Breast epithelium (tissue), 4 donors: ENCODE data around the gene FSTL5. TPM values are rescaled to one million over a fixed set of nuclear protein-coding genes. Genes with fewer than 3 reads are reported as not detected.

Source experiments
- DNase-seq, 2 donors: peaks; one replicate each; pipeline ENCODE4 v3.0.0-alpha.2; 2019; ENCODE audit warnings: low spot score in 2 of 2
- H3K27ac ChIP-seq, 2 donors: fragments of 200-600 bp; sonication (generic) in 1 of 2; one replicate each; pipeline ENCODE4 v1.5.1; 2016 to 2019; ENCODE audit warnings: mild to moderate bottlenecking in 1 of 2
- H3K27me3 ChIP-seq, 2 donors: fragments of 200-600 bp; sonication (generic) in 1 of 2; one replicate each; pipeline versions ENCODE4 v1.5.1 to v1.6.0; 2017 to 2019; ENCODE audit warnings: control low read depth in 1 of 2, mild to moderate bottlenecking in 1 of 2
- H3K36me3 ChIP-seq: fragments of 200-600 bp; one replicate; pipeline ENCODE4 v1.5.1; 2019
- H3K4me1 ChIP-seq, 2 donors: fragments of 200-600 bp; sonication (generic); one replicate each; pipeline ENCODE4 v1.5.1; 2016 to 2019; ENCODE audit warnings: control low read depth in 1 of 2
- H3K4me3 ChIP-seq, 3 donors: fragments of 200-600 bp; sonication (generic); 1 replicate in 2 of 3; 2 replicates in 1 of 3; pipeline ENCODE4 v1.5.1; 2016 to 2019; ENCODE audit warnings: mild to moderate bottlenecking in 3 of 3, moderate library complexity in 2 of 3
- H3K9me3 ChIP-seq, 2 donors: fragments of 200-600 bp; sonication (generic) in 1 of 2; one replicate each; pipeline ENCODE4 v1.5.1; 2016 to 2019; ENCODE audit warnings: control low read depth in 1 of 2
- POLR2A ChIP-seq: fragments of 450-650 bp; IDR thresholded peaks from one replicate; pipeline ENCODE4 v1.6.1; 2016; ENCODE audit warnings: antibody characterized with exemption, mild to moderate bottlenecking, moderate library complexity
- POLR2AphosphoS5 ChIP-seq, 3 donors: sonication (generic); formaldehyde crosslinking; IDR thresholded peaks; one replicate each; pipeline ENCODE4 v1.6.1; 2017; ENCODE audit warnings: antibody characterized with exemption in 3 of 3
- intact Hi-C: fragments of 100-400 bp; cut with DNase I; formaldehyde crosslinking; loops from one replicate; pipeline ENCODE4 v1.15.1; 2023; ENCODE audit warnings: low total_unique reads
- total RNA-seq, 3 donors: library from RNA; depleted of rRNA; stranded (reverse); fragments of >200 nt; gene quantifications; one replicate each; pipeline ENCODE4 v1.1.0, GENCODE V29; 2016
- TF ChIP-seq, protein P1 (sequence below), 3 donors: fragments of 450-650 bp; IDR thresholded peaks; one replicate each; pipeline ENCODE4 v1.5.1; 2016 to 2017; ENCODE audit warnings: antibody characterized with exemption in 3 of 3, mild to moderate bottlenecking in 3 of 3, moderate library complexity in 3 of 3

The FSTL5 gene
- total RNA-seq, 3 donors from 2014 or later = not detected

DNA sequence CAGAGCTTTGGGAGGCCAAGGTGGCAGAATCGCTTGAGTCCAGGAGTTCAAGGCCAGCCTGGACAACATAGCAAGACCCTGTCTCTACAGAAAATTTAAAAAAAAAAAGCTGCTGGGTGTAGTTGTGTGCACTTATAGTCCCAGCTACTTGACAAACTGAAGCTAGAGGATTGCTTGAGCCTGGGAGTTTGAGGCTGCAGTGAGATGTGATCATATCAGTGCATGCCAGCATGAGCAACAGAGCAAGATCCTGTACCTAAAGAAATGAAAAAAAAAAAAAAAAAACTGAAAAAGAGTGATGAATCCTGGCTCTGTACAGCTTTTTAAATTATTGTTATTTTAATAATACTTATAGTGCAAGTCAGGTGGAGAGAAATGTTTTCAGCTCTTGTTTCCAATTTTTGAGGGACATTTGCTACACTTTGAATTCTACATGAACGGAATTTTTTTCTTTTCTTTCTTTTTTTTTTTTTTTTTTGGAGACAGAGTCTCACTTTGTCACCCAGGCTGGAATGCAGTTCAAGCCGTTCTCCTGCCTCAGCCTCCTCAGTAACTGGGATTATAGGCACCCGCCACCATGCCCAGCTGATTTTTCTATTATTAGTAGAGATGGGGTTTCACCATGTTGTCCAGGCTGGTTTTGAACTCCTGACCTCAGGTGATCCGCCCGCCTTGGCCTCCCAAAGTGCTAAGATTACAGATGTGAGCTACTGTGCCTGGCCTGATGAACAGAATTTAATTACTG is 215.6 kb downstream of the FSTL5 start:
- H3K27me3 ChIP-seq = no peaks in the 10 kb centered on the region
- intact Hi-C loops = no loop called here
- TF ChIP-seq POLR2AphosphoS5 (IDR thresholded peaks at IDR 0.05) (no peak), POLR2A (no peak)
- TF ChIP-seq, protein P1, sequence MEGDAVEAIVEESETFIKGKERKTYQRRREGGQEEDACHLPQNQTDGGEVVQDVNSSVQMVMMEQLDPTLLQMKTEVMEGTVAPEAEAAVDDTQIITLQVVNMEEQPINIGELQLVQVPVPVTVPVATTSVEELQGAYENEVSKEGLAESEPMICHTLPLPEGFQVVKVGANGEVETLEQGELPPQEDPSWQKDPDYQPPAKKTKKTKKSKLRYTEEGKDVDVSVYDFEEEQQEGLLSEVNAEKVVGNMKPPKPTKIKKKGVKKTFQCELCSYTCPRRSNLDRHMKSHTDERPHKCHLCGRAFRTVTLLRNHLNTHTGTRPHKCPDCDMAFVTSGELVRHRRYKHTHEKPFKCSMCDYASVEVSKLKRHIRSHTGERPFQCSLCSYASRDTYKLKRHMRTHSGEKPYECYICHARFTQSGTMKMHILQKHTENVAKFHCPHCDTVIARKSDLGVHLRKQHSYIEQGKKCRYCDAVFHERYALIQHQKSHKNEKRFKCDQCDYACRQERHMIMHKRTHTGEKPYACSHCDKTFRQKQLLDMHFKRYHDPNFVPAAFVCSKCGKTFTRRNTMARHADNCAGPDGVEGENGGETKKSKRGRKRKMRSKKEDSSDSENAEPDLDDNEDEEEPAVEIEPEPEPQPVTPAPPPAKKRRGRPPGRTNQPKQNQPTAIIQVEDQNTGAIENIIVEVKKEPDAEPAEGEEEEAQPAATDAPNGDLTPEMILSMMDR (IDR thresholded peaks at IDR 0.05) = no peak

DNA sequence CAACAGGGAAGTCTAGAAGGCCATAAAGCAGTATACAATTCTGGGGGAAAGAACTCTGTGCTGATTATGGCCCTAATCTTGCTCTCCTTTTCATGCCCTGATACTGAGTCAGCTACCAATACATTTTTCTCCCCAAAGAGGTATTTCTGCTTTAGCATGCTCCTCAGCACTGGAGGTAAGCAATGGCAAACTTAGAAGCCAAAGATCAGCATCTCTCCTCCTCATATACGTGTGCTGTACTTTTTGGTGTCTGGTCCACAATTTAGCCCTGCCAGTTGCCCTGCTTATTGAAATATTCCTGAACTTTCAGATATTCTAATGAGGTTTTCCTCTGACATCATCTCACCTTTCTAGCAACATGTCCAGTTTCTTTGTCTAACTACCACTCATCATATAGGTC is 226.2 kb downstream of the FSTL5 start:
- TF ChIP-seq POLR2AphosphoS5 (IDR thresholded peaks at IDR 0.05) (no peak), POLR2A (no peak)
- TF ChIP-seq, protein P1 (IDR thresholded peaks at IDR 0.05) = no peak
- Histone ChIP-seq H3K27ac (no peak overlapping the region), H3K27me3 (no peaks in the 10 kb centered on the region), H3K4me1 (no peaks in the 10 kb centered on the region), H3K36me3 (peaks cover 4% of the 10 kb centered on the region), H3K9me3 (peaks cover 0 to 8% of the 10 kb centered on the region in 2 donors), H3K4me3 (no peak overlapping the region)
- intact Hi-C loops = no loop called here
- DNase-seq = no peak

More for the DNA sequence above, 215.6 kb downstream of the FSTL5 start:
- no peak for DNase-seq
- Histone ChIP-seq H3K36me3 (no peaks in the 10 kb centered on the region), H3K9me3 (no peaks in the 10 kb centered on the region), H3K4me3 (no peak overlapping the region), H3K4me1 (no peaks in the 10 kb centered on the region), H3K27ac (no peak overlapping the region)

DNA sequence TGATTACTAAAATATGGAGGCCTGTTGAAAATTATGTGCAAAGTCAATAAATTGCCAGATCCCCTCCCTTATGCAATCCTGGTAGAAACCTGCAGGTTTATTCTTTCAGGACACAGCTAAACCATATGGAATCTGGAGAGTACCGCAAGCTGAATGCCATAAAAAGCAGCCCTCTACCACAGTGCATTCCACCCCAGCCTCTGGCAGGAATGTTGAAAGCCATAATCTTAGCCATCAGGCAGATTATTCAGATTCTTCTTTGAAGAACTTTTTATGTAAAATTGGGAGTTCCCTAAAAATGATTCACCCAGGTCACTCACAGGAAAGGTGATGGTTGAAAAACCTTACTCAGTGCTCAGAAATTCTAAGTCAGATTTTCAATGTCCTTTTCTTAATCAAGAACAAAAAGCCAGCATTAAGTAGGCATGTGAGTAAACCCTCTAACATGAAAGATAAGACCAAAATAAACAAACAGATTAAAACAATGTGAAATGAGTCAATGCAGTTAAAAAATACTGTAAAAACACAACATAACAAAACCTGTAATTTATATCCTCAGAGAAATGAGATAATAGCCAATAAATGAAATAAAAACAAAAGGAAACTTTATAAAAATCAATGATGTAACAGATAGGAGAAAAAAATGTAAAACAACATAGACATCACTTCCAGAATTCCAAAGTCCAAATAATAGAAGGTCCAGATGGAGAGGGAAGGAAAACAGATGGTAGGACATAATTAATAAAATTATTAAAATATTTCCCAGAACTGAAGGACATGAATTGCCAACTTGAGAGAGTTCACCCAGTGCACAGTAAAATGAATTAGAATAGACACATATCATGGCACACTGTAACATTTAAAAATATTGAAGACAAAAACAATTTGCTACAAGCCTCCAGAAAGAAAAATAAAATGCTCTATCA is 226.9 kb downstream of the FSTL5 start:
- Histone ChIP-seq H3K4me1 (no peaks in the 10 kb centered on the region), H3K36me3 (peaks cover 4% of the 10 kb centered on the region), H3K27me3 (no peaks in the 10 kb centered on the region), H3K9me3 (peaks cover 0 to 8% of the 10 kb centered on the region in 2 donors), H3K4me3 (no peak overlapping the region), H3K27ac (no peak overlapping the region)
- DNase-seq = no peak
- TF ChIP-seq, protein P1 (IDR thresholded peaks at IDR 0.05) = no peak
- TF ChIP-seq POLR2A = no peak
- TF ChIP-seq POLR2AphosphoS5 (IDR thresholded peaks at IDR 0.05) = no peak
- intact Hi-C loops = no loop called here

DNA sequence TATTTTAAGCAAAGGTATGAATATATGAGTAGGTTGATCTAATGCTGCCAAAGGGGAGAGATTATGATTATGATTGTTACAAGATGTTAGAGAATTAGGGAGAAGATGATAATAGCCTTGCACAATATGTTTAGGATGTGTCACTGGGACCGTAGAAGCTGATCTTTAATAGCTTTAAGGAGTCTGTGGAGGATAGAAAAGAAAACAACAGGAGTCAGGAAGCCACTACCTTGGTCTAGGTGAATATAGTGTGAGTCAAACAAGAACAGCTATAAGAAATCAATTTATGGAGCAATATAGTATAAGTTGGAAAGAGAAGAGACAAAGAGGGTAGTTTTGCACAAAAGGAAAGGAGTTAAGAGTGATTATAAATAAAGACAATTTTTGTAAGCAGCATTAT is 232.7 kb downstream of the FSTL5 start:
- no peak for DNase-seq

More for the DNA sequence above, 232.7 kb downstream of the FSTL5 start:
- intact Hi-C loops = no loop called here
- H3K9me3 ChIP-seq = no peaks in the 10 kb centered on the region
- TF ChIP-seq POLR2A = no peak
- no peak for TF ChIP-seq POLR2AphosphoS5 (IDR thresholded peaks at IDR 0.05)
- TF ChIP-seq, protein P1 (IDR thresholded peaks at IDR 0.05) = no peak
- H3K4me3 ChIP-seq = no peak overlapping the region
- no peaks in the 10 kb centered on the region for H3K27me3 ChIP-seq
- no peaks in the 10 kb centered on the region for H3K4me1 ChIP-seq
- no peaks in the 10 kb centered on the region for H3K36me3 ChIP-seq
- H3K27ac ChIP-seq = no peak overlapping the region
